Measurements from ENCODE around the gene MCTP1. TPM values are rescaled to one million over a fixed set of nuclear protein-coding genes. Genes with fewer than 3 reads are reported as not detected.

The MCTP1 gene
- total and polyA plus RNA-seq, 10 of the 15 experiments (the other 5 are each of a cell fraction or from before 2014, with no cell fraction given) = 12.6 to 45.9 (median 18.8) TPM

GRCh38 chr5:94689908-94690307, 595.0 kb downstream of the MCTP1 start (continued):
- no peak for TF ChIP-seq E2F8 (IDR thresholded peaks at IDR 0.05; ENCODE audit: low read depth, partially characterized antibody)
- no peak for TF ChIP-seq IKZF2 (IDR thresholded peaks at IDR 0.05)
- TF ChIP-seq PML (IDR thresholded peaks at IDR 0.05; ENCODE audit: low read length) = no peak
- TF ChIP-seq ZBED1 (IDR thresholded peaks at IDR 0.05; ENCODE audit: borderline replicate concordance) = no peak
- no peak for TF ChIP-seq MXI1 (IDR thresholded peaks at IDR 0.05; ENCODE audit: low read depth, low read length)
- no peak for TF ChIP-seq KDM1A (IDR thresholded peaks at IDR 0.05; ENCODE audit: borderline replicate concordance)

GRCh38 chr5:94682814-94683520, 601.9 kb downstream of the MCTP1 start:
- no TSS peak for BruUV-seq (replicated peaks)
- H3K4me3 ChIP-seq = no peak overlapping the region
- no peaks in the 10 kb centered on the region for H3K9me3 ChIP-seq (replicated peaks; ENCODE audit: control insufficient read depth, insufficient read depth, low read length)
- intact Hi-C loops (cut with micrococcal nuclease; ENCODE audit: unreplicated experiment) = no loop called here
- H3K27ac ChIP-seq (ENCODE audit: control insufficient read depth, insufficient read depth) = no peak overlapping the region
- no peak overlapping the region for H3K9ac ChIP-seq (ENCODE audit: control insufficient read depth, insufficient read depth, low read length)
- 97% methylated on average over 5 of the region's 5 CpGs for WGBS (ENCODE audit: insufficient coverage, insufficient replicate concordance, low lambda C conversion rate, missing lambda C conversion rate)
- no peaks in the 10 kb centered on the region for H3K79me2 ChIP-seq (ENCODE audit: control insufficient read depth, insufficient read depth, low read length)
- H3K36me3 ChIP-seq (ENCODE audit: control insufficient read depth in 2 of 2, insufficient read depth in 2 of 2, low read length in 1 of 2) = no peaks in the 10 kb centered on the region; a peak in 1 of 4 replicates
- ChIA-PET POLR2A (no interaction called here), CTCF (interaction anchor here (0.9 to 1.5 kb wide), 2 partner anchors 10 to 55 kb away, joined by 3 read pairs; no protein-coding TSS in a partner anchor), RAD21 (ENCODE audit: unreplicated experiment) (no interaction called here), SMC1A (ENCODE audit: uncharacterized antibody, unreplicated experiment) (interaction anchor here (1.8 kb wide), 1 partner anchor 10 kb away, joined by 4 read pairs; no protein-coding TSS in a partner anchor)
- DNase-seq (ENCODE audit: low read depth, low spot score) = no peak
- H3K27me3 ChIP-seq (replicated peaks in 1 of 2; ENCODE audit: control insufficient read depth in 2 of 2, insufficient read depth in 2 of 2, low read length in 1 of 2) = no peaks in the 10 kb centered on the region
- no peak for ATAC-seq
- no peak overlapping the region for H3K4me2 ChIP-seq (ENCODE audit: control insufficient read depth, insufficient read depth)
- H4K20me1 ChIP-seq (ENCODE audit: control insufficient read depth, insufficient read depth) = no peaks in the 10 kb centered on the region
- no peaks in the 10 kb centered on the region for H3K4me1 ChIP-seq (ENCODE audit: control insufficient read depth, insufficient read depth, low read length)
- H2AFZ ChIP-seq (ENCODE audit: control insufficient read depth, low read depth, low read length) = no peak overlapping the region
- no peak for FAIRE-seq
- in situ Hi-C loops (cut with MboI) = loop anchor here (25.0 kb wide), 1 partner anchor 1096 kb away; the partner anchor contains the start of genes NR2F1 and NR2F1-AS1
- TF ChIP-seq IKZF2 (IDR thresholded peaks at IDR 0.05) (no peak), EZH2 (IDR thresholded peaks at IDR 0.05; ENCODE audit: borderline replicate concordance, control insufficient read depth, low read depth, low read length) (no peak), SIN3A (IDR thresholded peaks at IDR 0.05; ENCODE audit: low read depth, low read length) (no peak), CUX1 (IDR thresholded peaks at IDR 0.05; ENCODE audit: insufficient replicate concordance, low read depth, low read length) (no peak), CHD4 (IDR thresholded peaks at IDR 0.05) (no peak), KDM1A (IDR thresholded peaks at IDR 0.05; ENCODE audit: borderline replicate concordance) (no peak), E4F1 (IDR thresholded peaks at IDR 0.05; ENCODE audit: borderline replicate concordance, partially characterized antibody) (no peak)

Measured in GM12878 (cell line).